Heart right ventricle (tissue), 16 donors: ENCODE results near the gene MORN5. TPM values are rescaled to one million over a fixed set of nuclear protein-coding genes. Genes with fewer than 3 reads are reported as not detected.
A peak's percentile ranks its signal among the peaks of the same experiment; 100 is the strongest.

Source experiments
- ATAC-seq, 8 donors: fragments of 200-7000 bp; cut with Tn5 transposase; one replicate each; pipeline ENCODE4 v1.9.1; 2020; ENCODE audit warnings: mild to moderate bottlenecking in 8 of 8, moderate library complexity in 8 of 8, moderate number of reproducible peaks in 1 of 8
- DNase-seq, 2 donors: peaks; one replicate each; pipeline ENCODE4 v3.0.0-alpha.2; 2020
- H3K27ac ChIP-seq, 10 donors: fragments of 200-600 bp; sonication (generic) in 2 of 10; one replicate each; pipeline versions ENCODE4 v1.5.0 to v1.8.0; 2020 to 2022; ENCODE audit warnings: mild to moderate bottlenecking in 3 of 10
- H3K27me3 ChIP-seq, 7 donors: fragments of 200-600 bp; one replicate each; pipeline ENCODE4 v1.8.0; 2021 to 2022; ENCODE audit warnings: mild to moderate bottlenecking in 2 of 7
- H3K36me3 ChIP-seq, 9 donors: fragments of 200-600 bp; sonication (generic) in 1 of 9; one replicate each; pipeline versions ENCODE4 v1.5.0 to v1.8.0; 2020 to 2022; ENCODE audit warnings: mild to moderate bottlenecking in 2 of 9
- H3K4me1 ChIP-seq, 9 donors: fragments of 200-600 bp; sonication (generic) in 1 of 9; one replicate each; pipeline versions ENCODE4 v1.5.0 to v1.8.0; 2020 to 2022; ENCODE audit warnings: mild to moderate bottlenecking in 4 of 9
- H3K4me3 ChIP-seq, 10 donors: fragments of 200-600 bp; sonication (generic) in 2 of 10; one replicate each; pipeline versions ENCODE4 v1.5.0 to v1.8.0; 2020 to 2022; ENCODE audit warnings: mild to moderate bottlenecking in 7 of 10, moderate library complexity in 2 of 10
- H3K9me3 ChIP-seq, 11 donors: fragments of 200-600 bp in 10 of 11; sonication (generic) in 2 of 11; one replicate each; pipeline versions ENCODE4 v1.5.0 to v1.8.0; 2013 to 2022; ENCODE audit warnings: mild to moderate bottlenecking in 2 of 11, control low read depth in 1 of 11, moderate library complexity in 1 of 11
- CTCF ChIP-seq, 9 donors: fragments of 200-600 bp; sonication (generic) in 2 of 9; IDR thresholded peaks; one replicate each; pipeline versions ENCODE4 v1.5.0 to v1.8.0; 2021 to 2022; ENCODE audit warnings: antibody characterized with exemption in 9 of 9, mild to moderate bottlenecking in 5 of 9, moderate library complexity in 1 of 9
- WGBS, 2 donors: extraction: QIAGEN DNeasy Blood & Tissue Kit; methylation state at CpG; one replicate each; pipeline ENCODE4 v1.1.7; 2013; ENCODE audit warnings: inconsistent platforms in 1 of 2; 5-methylcytosine and 5-hydroxymethylcytosine counted together
- intact Hi-C, 10 donors: fragments of 100-400 bp; cut with DNase I; formaldehyde crosslinking; loops; one replicate each; pipeline versions ENCODE4 v1.11.1 to v1.14.2; 2022
- long read RNA-seq, 3 donors: library from polyadenylated mRNA; unstranded; transcript quantifications; one replicate each; pipeline ENCODE4 v2.0.0, GENCODE V29; 2020 to 2021
- polyA plus RNA-seq, 2 donors: library from polyadenylated mRNA; stranded (reverse); fragments of 200-250 nt; gene quantifications; one replicate each; pipeline ENCODE4 v1.2.3, GENCODE V29; 2013
- total RNA-seq, 10 donors: library from RNA; stranded (reverse); fragmentation: NEBNext Ultra II Directional in 3 of 10; extraction: Animal tissue kit (Norgen Biotek cat#: 25700) in 3 of 10; gene quantifications; one replicate each; pipeline versions ENCODE4 v1.2.1 to v1.2.4, GENCODE V29; 2021 to 2023
- donor health status: Arrhythmogenic right ventricular cardiomyopathy.
- donor health status: ischemic (EF 13 %, LVEDD 7.1; RV severe dilation, severe dysfunction).
- donor health status: healthy with polysubstance abuse.
- donor health status: DM: no; HTN: yes; CAD: no.
- donor health status: DM: no; HTN: no; CAD: no.
- donor health status: ischemic (EF 25% LVEDD 6.9; RV normal size, moderate dysfunction).
- donor health status: ischemic (EF 25% LVEDD 5.7; RV mildly dilated, moderate dysfunction).
- donor health status: healthy.
- donor health status: DM: yes; HTN: yes; CAD: no.
- donor health status: Ischemic cardiomyopathy.
- donor health status: ischemic (EF 35%, LVEDD 5.7; RV mildly dilated, moderate dysfunction).
- donor health status: nonischemic (EF 11% LVEDD 7.7; RV severe dilation, severe dysfunction).
- donor health status: DM: yes; HTN: yes; CAD: no.
- donor health status: PGD.
- donor health status: ischemic (EF 29% LVEDD 5.4; RV normal size, mild dysfunction).
- donor health status: nonischemic (EF 23%, LVEDD 6.1; RV moderate dilation, normal function).

Gene MORN5
- total RNA-seq (not detected), polyA plus RNA-seq (not detected)
- long read RNA-seq, donor 1 = 0 reads
- long read RNA-seq, donor 2 = 0 reads
- long read RNA-seq, donor 3 = 0 reads

GRCh38 chr9:122159026-122159924 lies at the start of gene MORN5, which contains the start of gene NDUFA8:
MORN5 (plus strand) TSS chr9:122159908; CDS start chr9:122159973, 65 bp downstream.
NDUFA8 (minus strand) TSS chr9:122159779; CDS start chr9:122159677, 102 bp downstream.
- peak within 1 kb of the TSS; percentile 87 to 99 (median 96) for H3K27ac ChIP-seq
- H3K4me3 ChIP-seq = peak within 1 kb of the TSS; percentile 65 to 97 (median 86)
- peaks cover 0 to 11% (median 5%) of the 10 kb centered on the region in 11 donors for H3K9me3 ChIP-seq
- ATAC-seq (peak; percentile 97 to 99 (median 98)), DNase-seq (peak; percentile 96 to 97)
- no peaks in the 10 kb centered on the region for H3K27me3 ChIP-seq
- intact Hi-C loops = loop anchor here in 2 of 10 donors (10.0 kb wide), 1 partner anchor 106 kb away; the partner anchor contains the start of genes MRRF (in 2 of the 2) and RBM18 (in 2 of the 2)
- 1% methylated on average over 54 to 56 of the region's 56 CpGs for WGBS, 2 donors
- TF ChIP-seq CTCF (IDR thresholded peaks at IDR 0.05) = peak in 3 of 9 donors; percentile 8 to 22 (median 18)
- H3K4me1 ChIP-seq = peaks cover 0 to 53% (median 43%) of the 10 kb centered on the region in 9 donors
- H3K36me3 ChIP-seq = peaks cover 0 to 3% (median 0%) of the 10 kb centered on the region in 9 donors

GRCh38 chr9:122110100-122110833 lies 49.4 kb upstream of the MORN5 start:
- no peak for TF ChIP-seq CTCF (IDR thresholded peaks at IDR 0.05)
- WGBS, 2 donors = 88% methylated on average over 7 of the region's 7 CpGs
- no peaks in the 10 kb centered on the region for H3K27me3 ChIP-seq
- H3K9me3 ChIP-seq = no peaks in the 10 kb centered on the region
- DNase-seq (no peak), ATAC-seq (no peak)
- no peak overlapping the region for H3K4me3 ChIP-seq
- H3K36me3 ChIP-seq = no peaks in the 10 kb centered on the region
- H3K4me1 ChIP-seq = peaks cover 0 to 20% (median 0%) of the 10 kb centered on the region in 9 donors
- H3K27ac ChIP-seq = no peak overlapping the region
- intact Hi-C loops = no loop called here

- no peak for ATAC-seq
- H3K36me3 ChIP-seq = no peaks in the 10 kb centered on the region
- TF ChIP-seq CTCF (IDR thresholded peaks at IDR 0.05) = no peak
- intact Hi-C loops = no loop called here
- H3K27me3 ChIP-seq = no peaks in the 10 kb centered on the region
- H3K9me3 ChIP-seq = no peaks in the 10 kb centered on the region
- DNase-seq = no peak
- no peak overlapping the region for H3K27ac ChIP-seq
- WGBS, 2 donors = 88 to 89% methylated on average over 9 of the region's 9 CpGs
- no peak overlapping the region for H3K4me3 ChIP-seq
- H3K4me1 ChIP-seq = peaks cover 0 to 17% (median 0%) of the 10 kb centered on the region in 9 donors
These were observed 48.2 kb upstream of the MORN5 start for GRCh38 chr9:122111413-122112085.
